ENCODE results near the gene PRKCA. TPM values are rescaled to one million over a fixed set of nuclear protein-coding genes. Genes with fewer than 3 reads are reported as not detected.

The PRKCA gene
- total RNA-seq, 1 donor from 2014 or later, result 4.7 TPM

GRCh38 chr17:66444031-66444430 is 141.6 kb downstream of the PRKCA start:
- H3K36me3 ChIP-seq (ENCODE audit: control insufficient read depth, insufficient read depth, low read length), result no peaks in the 10 kb centered on the region
- TF ChIP-seq CTCF (IDR thresholded peaks at IDR 0.05; ENCODE audit: insufficient read depth, low read length, severe bottlenecking), result no peak
- no peaks in the 10 kb centered on the region for H3K27me3 ChIP-seq (ENCODE audit: control insufficient read depth, insufficient read depth, low read length)
- no peak overlapping the region for H3K4me3 ChIP-seq (ENCODE audit: low read depth, low read length)
- DNase-seq (ENCODE audit: low read depth) (no peak), FAIRE-seq (no peak)

DNA sequence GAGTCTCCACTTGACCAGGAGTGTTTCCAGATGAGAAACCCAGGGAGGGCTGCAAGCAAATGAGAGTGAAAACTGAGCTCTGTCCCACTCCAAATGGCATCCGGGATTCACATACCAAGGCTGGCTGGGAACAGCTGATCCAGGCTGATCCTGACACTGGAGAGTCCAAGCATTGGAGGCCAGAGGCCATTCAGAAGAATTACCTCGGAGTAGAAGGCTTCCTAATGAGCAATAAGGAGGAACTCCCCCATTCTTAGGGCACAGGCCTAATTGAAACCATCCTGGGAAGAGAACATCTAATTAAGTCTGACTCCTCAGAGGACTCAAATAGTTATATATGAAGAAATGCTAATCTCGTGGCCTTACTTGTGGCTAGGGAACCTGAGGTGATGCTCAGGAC is 142.8 kb downstream of the PRKCA start:
- H3K36me3 ChIP-seq (ENCODE audit: control insufficient read depth, insufficient read depth, low read length), result no peaks in the 10 kb centered on the region
- no peak for TF ChIP-seq CTCF (IDR thresholded peaks at IDR 0.05; ENCODE audit: insufficient read depth, low read length, severe bottlenecking)
- no peak overlapping the region for H3K4me3 ChIP-seq (ENCODE audit: low read depth, low read length)
- DNase-seq (ENCODE audit: low read depth) (no peak), FAIRE-seq (no peak)
- H3K27me3 ChIP-seq (ENCODE audit: control insufficient read depth, insufficient read depth, low read length), result no peaks in the 10 kb centered on the region

DNA sequence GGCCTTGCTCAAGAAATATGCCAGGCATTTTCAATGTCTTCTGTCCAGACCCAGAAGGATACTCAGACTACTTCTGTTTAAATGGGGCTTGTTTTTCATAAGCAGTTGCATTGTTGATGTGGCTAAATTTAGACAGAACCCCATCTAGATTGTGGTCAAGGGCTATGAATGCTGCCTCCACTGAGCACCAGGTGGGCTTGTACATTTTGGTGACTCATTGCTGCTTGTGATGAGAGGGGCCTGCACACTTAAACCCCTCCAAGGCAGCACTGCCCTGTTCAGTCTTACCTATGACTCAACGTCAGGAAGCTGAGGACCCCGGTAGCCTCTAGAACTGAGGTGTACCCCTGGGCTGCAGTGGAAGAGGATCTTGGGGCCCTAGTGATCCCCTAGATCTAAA is 144.0 kb downstream of the PRKCA start:
- FAIRE-seq (no peak), DNase-seq (ENCODE audit: low read depth) (no peak)
- Histone ChIP-seq H3K4me3 (ENCODE audit: low read depth, low read length) (no peak overlapping the region), H3K27me3 (ENCODE audit: control insufficient read depth, insufficient read depth, low read length) (no peaks in the 10 kb centered on the region), H3K36me3 (ENCODE audit: control insufficient read depth, insufficient read depth, low read length) (no peaks in the 10 kb centered on the region)
- no peak for TF ChIP-seq CTCF (IDR thresholded peaks at IDR 0.05; ENCODE audit: insufficient read depth, low read length, severe bottlenecking)

- DNase-seq (ENCODE audit: low read depth) (no peak), FAIRE-seq (peak; percentile 64)
- Histone ChIP-seq H3K36me3 (ENCODE audit: control insufficient read depth, insufficient read depth, low read length) (no peaks in the 10 kb centered on the region), H3K27me3 (ENCODE audit: control insufficient read depth, insufficient read depth, low read length) (no peaks in the 10 kb centered on the region), H3K4me3 (ENCODE audit: low read depth, low read length) (no peak overlapping the region)
- TF ChIP-seq CTCF (IDR thresholded peaks at IDR 0.05; ENCODE audit: insufficient read depth, low read length, severe bottlenecking), result no peak
Observed at GRCh38 chr17:66447159-66447558, 144.7 kb downstream of the PRKCA start.

- no peak overlapping the region for H3K4me3 ChIP-seq (ENCODE audit: low read depth, low read length)
- FAIRE-seq, result no peak
- no peaks in the 10 kb centered on the region for H3K27me3 ChIP-seq (ENCODE audit: control insufficient read depth, insufficient read depth, low read length)
- H3K36me3 ChIP-seq (ENCODE audit: control insufficient read depth, insufficient read depth, low read length), result no peaks in the 10 kb centered on the region
- peak; percentile 38 for DNase-seq (ENCODE audit: low read depth)
- no peak for TF ChIP-seq CTCF (IDR thresholded peaks at IDR 0.05; ENCODE audit: insufficient read depth, low read length, severe bottlenecking)
Observed at GRCh38 chr17:66448026-66448639, 145.7 kb downstream of the PRKCA start.

GRCh38 chr17:66449418-66449977 is 147.1 kb downstream of the PRKCA start:
- Histone ChIP-seq H3K4me3 (ENCODE audit: low read depth, low read length) (no peak overlapping the region), H3K27me3 (ENCODE audit: control insufficient read depth, insufficient read depth, low read length) (no peaks in the 10 kb centered on the region), H3K36me3 (ENCODE audit: control insufficient read depth, insufficient read depth, low read length) (no peaks in the 10 kb centered on the region)
- no peak for DNase-seq (ENCODE audit: low read depth)
- no peak for TF ChIP-seq CTCF (IDR thresholded peaks at IDR 0.05; ENCODE audit: insufficient read depth, low read length, severe bottlenecking)
- no peak for FAIRE-seq
